ENCODE data around the gene HEATR5B.
"Not testable (repeated sequence)": the region's sequence is repeated elsewhere in the genome, so short reads cannot be mapped to it uniquely, and the experiment has no call there.

HEATR5B gene

DNA sequence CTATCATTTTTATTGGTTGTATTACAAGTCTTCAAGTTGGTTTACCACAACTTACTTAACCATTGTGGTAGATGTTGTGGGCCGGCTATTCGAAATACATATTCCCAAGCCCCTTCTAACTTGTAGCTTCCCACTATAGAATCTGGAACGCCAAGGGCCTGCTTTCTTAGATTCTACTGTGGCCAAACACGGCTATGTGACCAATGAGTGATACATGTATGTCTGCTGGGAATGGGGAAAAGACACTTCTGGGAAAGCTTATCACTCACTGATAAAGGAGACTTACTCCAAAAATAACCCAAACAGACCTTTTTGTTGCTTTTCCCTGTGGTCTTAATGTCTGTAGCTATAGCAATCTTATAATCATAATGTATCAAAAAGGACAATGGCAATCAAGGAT lies 142.3 kb downstream of the HEATR5B start:
- ATAC-seq (ENCODE audit: low read depth) (no peak), DNase-seq (ENCODE audit: low spot score) (no peak)
- TF ChIP-seq, protein P1, sequence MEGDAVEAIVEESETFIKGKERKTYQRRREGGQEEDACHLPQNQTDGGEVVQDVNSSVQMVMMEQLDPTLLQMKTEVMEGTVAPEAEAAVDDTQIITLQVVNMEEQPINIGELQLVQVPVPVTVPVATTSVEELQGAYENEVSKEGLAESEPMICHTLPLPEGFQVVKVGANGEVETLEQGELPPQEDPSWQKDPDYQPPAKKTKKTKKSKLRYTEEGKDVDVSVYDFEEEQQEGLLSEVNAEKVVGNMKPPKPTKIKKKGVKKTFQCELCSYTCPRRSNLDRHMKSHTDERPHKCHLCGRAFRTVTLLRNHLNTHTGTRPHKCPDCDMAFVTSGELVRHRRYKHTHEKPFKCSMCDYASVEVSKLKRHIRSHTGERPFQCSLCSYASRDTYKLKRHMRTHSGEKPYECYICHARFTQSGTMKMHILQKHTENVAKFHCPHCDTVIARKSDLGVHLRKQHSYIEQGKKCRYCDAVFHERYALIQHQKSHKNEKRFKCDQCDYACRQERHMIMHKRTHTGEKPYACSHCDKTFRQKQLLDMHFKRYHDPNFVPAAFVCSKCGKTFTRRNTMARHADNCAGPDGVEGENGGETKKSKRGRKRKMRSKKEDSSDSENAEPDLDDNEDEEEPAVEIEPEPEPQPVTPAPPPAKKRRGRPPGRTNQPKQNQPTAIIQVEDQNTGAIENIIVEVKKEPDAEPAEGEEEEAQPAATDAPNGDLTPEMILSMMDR (IDR thresholded peaks at IDR 0.05; ENCODE audit: poor library complexity, severe bottlenecking), result no peak

DNA sequence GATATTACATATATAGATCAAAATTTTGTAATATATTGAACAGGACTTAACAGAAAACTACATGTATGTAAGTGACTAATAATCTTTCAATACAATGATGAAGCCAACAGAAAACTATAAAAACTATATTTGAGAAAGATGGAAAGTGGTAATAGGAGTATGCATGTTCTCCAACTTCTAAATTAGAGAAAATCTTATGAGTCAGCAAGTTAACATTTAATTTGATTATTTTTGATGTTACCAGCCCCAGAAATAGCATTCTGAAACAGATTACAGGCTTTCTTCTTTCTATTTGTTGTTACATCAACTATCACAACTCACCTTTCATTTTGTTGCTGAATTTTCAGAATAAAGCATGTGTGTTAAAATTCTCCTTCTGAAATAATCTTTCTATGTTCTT lies 147.6 kb downstream of the HEATR5B start:
- not testable (repeated sequence) for DNase-seq (ENCODE audit: low spot score); H3K36me3 ChIP-seq (ENCODE audit: low read depth); H3K27ac ChIP-seq (ENCODE audit: poor library complexity, severe bottlenecking); H3K4me1 ChIP-seq (ENCODE audit: insufficient read depth, poor library complexity, severe bottlenecking); H3K9me3 ChIP-seq (ENCODE audit: severe bottlenecking); H3K4me3 ChIP-seq (ENCODE audit: severe bottlenecking); ATAC-seq (ENCODE audit: low read depth); H3K27me3 ChIP-seq (ENCODE audit: insufficient read depth, poor library complexity, severe bottlenecking)

More for the DNA sequence above, 142.3 kb downstream of the HEATR5B start:
- no peaks in the 10 kb centered on the region for H3K9me3 ChIP-seq (ENCODE audit: severe bottlenecking)
- no peak overlapping the region for H3K4me3 ChIP-seq (ENCODE audit: severe bottlenecking)
- no peaks in the 10 kb centered on the region for H3K4me1 ChIP-seq (ENCODE audit: insufficient read depth, poor library complexity, severe bottlenecking)
- H3K36me3 ChIP-seq (ENCODE audit: low read depth), result peaks cover 4% of the 10 kb centered on the region; the same call in 1 of the 2 replicates
- no peak overlapping the region for H3K27ac ChIP-seq (ENCODE audit: poor library complexity, severe bottlenecking)
- no peaks in the 10 kb centered on the region for H3K27me3 ChIP-seq (ENCODE audit: insufficient read depth, poor library complexity, severe bottlenecking)

DNA sequence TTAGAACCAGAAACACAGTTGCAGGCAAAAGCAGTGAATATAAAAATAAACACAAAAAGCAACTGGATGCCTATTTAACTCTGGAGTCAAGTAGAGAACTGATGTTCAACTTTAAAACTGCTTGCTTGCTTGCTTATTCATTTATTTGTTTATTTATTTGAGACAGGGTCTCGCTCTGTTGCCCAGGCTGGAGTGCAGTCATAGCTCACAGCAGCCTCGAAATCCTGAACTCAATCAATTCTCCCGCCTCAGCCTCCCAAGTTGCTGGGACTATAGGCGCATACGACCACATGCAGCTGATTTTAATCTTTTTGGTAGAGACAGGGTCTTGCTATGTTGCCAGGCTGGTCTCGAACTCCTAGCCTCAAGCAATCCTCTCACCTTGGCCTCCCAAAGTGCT lies 152.5 kb downstream of the HEATR5B start:
- H3K4me3 ChIP-seq (ENCODE audit: severe bottlenecking); DNase-seq (ENCODE audit: low spot score); H3K27me3 ChIP-seq (ENCODE audit: insufficient read depth, poor library complexity, severe bottlenecking); H3K36me3 ChIP-seq (ENCODE audit: low read depth); H3K9me3 ChIP-seq (ENCODE audit: severe bottlenecking); ATAC-seq (ENCODE audit: low read depth): not testable (repeated sequence)
- Histone ChIP-seq H3K27ac (ENCODE audit: poor library complexity, severe bottlenecking) (peak overlapping the region; percentile 88), H3K4me1 (ENCODE audit: insufficient read depth, poor library complexity, severe bottlenecking) (peaks cover 20% of the 10 kb centered on the region)

Measured in RWPE2 (cell line).